ENCODE results near the gene TRIM8. TPM values are rescaled to one million over a fixed set of nuclear protein-coding genes. Genes with fewer than 3 reads are reported as not detected.

Gene TRIM8
- total and polyA plus RNA-seq, 2 of the 8 experiments (the other 6 are each of a cell fraction or from before 2014, with no cell fraction given), result 24.9 to 38.8 TPM

DNA sequence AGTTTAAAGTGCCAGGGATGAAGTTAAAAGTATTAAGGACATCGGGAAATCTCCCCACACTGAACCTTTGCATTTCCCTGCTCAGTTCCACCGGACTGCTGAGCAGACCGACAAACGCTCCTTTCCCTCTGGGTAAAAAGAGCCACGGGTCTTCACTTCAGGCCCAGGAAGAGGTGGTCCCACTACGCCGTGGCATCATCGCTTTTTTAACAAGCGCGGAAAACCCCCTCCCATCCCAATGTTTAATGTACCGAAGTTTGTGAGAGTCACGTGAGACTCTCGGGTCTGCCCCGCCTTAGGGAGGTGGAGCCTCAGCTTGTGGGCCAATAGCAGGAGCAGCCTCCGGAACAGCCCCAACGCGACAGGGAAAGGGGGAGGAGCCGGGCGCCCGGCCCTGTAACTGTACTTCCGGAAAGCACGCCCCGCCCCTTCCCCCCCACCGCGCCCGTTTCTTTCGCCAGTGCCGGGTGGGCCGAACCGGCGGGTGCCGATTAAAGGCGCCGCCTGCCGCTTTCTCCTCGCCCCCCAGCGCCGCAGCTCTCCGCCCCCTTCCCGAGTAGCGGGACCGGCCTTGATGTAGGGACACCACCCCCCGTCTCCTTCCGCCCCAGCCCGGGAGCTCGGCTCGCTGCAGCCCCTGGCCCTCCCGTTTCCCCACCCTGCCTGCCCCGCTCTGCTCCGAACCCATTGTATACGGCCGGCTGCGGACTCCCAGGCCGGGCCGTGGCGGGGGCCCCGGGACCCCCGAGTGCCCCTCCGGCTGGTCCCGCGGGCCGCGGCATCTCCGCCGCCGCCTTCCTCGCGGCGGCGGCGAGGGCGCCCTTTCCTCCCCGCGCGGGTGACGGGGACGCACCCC is 2.2 kb upstream of the TRIM8 start (continued):
- TF ChIP-seq HDAC2 (IDR thresholded peaks at IDR 0.05; ENCODE audit: borderline replicate concordance in 1 of 2, low read depth in 2 of 2, low read length in 2 of 2), result 0 out of 4 replicates have a peak, but pooled peaks of 1 of the 2 experiments have one; percentile 26
- peak; percentile 24; the same call in 1 of the 2 replicates for TF ChIP-seq TBP (IDR thresholded peaks at IDR 0.05; ENCODE audit: low read depth, low read length)
- TF ChIP-seq KDM5A (IDR thresholded peaks at IDR 0.05; ENCODE audit: low read length), result no peak
- TF ChIP-seq, protein P1, sequence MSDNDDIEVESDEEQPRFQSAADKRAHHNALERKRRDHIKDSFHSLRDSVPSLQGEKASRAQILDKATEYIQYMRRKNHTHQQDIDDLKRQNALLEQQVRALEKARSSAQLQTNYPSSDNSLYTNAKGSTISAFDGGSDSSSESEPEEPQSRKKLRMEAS (IDR thresholded peaks at IDR 0.05), result peak; percentile 86
- no peak for TF ChIP-seq SP2 (IDR thresholded peaks at IDR 0.05; ENCODE audit: low read length)
- TF ChIP-seq, protein P2, sequence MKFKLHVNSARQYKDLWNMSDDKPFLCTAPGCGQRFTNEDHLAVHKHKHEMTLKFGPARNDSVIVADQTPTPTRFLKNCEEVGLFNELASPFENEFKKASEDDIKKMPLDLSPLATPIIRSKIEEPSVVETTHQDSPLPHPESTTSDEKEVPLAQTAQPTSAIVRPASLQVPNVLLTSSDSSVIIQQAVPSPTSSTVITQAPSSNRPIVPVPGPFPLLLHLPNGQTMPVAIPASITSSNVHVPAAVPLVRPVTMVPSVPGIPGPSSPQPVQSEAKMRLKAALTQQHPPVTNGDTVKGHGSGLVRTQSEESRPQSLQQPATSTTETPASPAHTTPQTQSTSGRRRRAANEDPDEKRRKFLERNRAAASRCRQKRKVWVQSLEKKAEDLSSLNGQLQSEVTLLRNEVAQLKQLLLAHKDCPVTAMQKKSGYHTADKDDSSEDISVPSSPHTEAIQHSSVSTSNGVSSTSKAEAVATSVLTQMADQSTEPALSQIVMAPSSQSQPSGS (IDR thresholded peaks at IDR 0.05; ENCODE audit: low read length), result 0 out of 2 replicates have a peak, but pooled peaks have one; percentile 69
- no peak for TF ChIP-seq CEBPB (IDR thresholded peaks at IDR 0.05; ENCODE audit: low read depth, low read length)
- TF ChIP-seq, protein P3, sequence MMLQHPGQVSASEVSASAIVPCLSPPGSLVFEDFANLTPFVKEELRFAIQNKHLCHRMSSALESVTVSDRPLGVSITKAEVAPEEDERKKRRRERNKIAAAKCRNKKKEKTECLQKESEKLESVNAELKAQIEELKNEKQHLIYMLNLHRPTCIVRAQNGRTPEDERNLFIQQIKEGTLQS (IDR thresholded peaks at IDR 0.05; ENCODE audit: insufficient read depth, low read depth, low read length), result no peak
- TF ChIP-seq KDM1A (IDR thresholded peaks at IDR 0.05; ENCODE audit: borderline replicate concordance, low read length), result no peak
- no peak for TF ChIP-seq RFX5 (IDR thresholded peaks at IDR 0.05; ENCODE audit: borderline replicate concordance, low read depth, low read length)
- TF ChIP-seq, protein P4, sequence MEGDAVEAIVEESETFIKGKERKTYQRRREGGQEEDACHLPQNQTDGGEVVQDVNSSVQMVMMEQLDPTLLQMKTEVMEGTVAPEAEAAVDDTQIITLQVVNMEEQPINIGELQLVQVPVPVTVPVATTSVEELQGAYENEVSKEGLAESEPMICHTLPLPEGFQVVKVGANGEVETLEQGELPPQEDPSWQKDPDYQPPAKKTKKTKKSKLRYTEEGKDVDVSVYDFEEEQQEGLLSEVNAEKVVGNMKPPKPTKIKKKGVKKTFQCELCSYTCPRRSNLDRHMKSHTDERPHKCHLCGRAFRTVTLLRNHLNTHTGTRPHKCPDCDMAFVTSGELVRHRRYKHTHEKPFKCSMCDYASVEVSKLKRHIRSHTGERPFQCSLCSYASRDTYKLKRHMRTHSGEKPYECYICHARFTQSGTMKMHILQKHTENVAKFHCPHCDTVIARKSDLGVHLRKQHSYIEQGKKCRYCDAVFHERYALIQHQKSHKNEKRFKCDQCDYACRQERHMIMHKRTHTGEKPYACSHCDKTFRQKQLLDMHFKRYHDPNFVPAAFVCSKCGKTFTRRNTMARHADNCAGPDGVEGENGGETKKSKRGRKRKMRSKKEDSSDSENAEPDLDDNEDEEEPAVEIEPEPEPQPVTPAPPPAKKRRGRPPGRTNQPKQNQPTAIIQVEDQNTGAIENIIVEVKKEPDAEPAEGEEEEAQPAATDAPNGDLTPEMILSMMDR (IDR thresholded peaks at IDR 0.05; ENCODE audit: control extremely low read depth in 1 of 3, insufficient read depth in 1 of 3, low read depth in 1 of 3, low read length in 3 of 3), result no peak
- 0 out of 2 replicates have a peak, but pooled peaks have one; percentile 9 for TF ChIP-seq CHD2 (IDR thresholded peaks at IDR 0.05; ENCODE audit: low read length)
- TF ChIP-seq, protein P5, sequence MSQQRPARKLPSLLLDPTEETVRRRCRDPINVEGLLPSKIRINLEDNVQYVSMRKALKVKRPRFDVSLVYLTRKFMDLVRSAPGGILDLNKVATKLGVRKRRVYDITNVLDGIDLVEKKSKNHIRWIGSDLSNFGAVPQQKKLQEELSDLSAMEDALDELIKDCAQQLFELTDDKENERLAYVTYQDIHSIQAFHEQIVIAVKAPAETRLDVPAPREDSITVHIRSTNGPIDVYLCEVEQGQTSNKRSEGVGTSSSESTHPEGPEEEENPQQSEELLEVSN (IDR thresholded peaks at IDR 0.05), result peak; percentile 76; the same call in 1 of the 2 replicates
- peak; percentile 33 for TF ChIP-seq KDM4A (IDR thresholded peaks at IDR 0.05; ENCODE audit: low read depth, low read length, severe bottlenecking)
- no peak for TF ChIP-seq RBBP5 (IDR thresholded peaks at IDR 0.05; ENCODE audit: borderline replicate concordance, low read depth, low read length)
- no peak for TF ChIP-seq SIX5 (IDR thresholded peaks at IDR 0.05; ENCODE audit: low read depth, low read length)
- no peak for TF ChIP-seq BRCA1 (IDR thresholded peaks at IDR 0.05; ENCODE audit: low read depth, low read length)
